ENCODE data around the gene TROAP.

Gene TROAP

DNA sequence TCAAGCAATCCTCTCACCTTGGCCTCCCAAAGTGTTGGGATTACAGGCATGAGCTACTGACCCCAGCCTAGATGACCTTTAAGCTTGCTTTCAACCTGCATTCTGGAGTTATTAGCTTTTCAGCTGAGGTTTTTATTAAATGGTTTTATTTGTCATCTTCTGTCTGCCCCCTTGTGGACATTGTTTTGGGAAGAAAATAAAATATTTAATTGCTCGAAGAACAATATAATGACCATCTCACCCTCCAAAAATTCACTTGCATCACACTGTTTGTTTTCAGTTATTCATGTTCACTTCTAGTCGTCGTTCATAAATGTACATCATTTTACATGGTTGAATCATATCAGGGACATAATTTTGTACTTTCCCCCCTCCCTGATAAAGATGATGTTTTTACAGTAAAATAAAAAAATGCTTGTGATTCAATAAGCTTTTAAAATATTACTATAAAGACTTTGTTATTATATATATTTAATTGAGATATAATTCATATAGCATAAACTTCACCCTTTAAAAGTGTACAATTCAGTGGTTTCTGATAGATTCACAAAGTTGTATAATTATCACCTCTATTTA is 34.1 kb downstream of the TROAP start:
- no peak overlapping the region for H3K4me3 ChIP-seq (ENCODE audit: low read depth, low read length)
- TF ChIP-seq, protein P1, sequence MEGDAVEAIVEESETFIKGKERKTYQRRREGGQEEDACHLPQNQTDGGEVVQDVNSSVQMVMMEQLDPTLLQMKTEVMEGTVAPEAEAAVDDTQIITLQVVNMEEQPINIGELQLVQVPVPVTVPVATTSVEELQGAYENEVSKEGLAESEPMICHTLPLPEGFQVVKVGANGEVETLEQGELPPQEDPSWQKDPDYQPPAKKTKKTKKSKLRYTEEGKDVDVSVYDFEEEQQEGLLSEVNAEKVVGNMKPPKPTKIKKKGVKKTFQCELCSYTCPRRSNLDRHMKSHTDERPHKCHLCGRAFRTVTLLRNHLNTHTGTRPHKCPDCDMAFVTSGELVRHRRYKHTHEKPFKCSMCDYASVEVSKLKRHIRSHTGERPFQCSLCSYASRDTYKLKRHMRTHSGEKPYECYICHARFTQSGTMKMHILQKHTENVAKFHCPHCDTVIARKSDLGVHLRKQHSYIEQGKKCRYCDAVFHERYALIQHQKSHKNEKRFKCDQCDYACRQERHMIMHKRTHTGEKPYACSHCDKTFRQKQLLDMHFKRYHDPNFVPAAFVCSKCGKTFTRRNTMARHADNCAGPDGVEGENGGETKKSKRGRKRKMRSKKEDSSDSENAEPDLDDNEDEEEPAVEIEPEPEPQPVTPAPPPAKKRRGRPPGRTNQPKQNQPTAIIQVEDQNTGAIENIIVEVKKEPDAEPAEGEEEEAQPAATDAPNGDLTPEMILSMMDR (IDR thresholded peaks at IDR 0.05; ENCODE audit: low read depth, low read length) = peak; percentile 16; the same call in 1 of the 2 replicates

DNA sequence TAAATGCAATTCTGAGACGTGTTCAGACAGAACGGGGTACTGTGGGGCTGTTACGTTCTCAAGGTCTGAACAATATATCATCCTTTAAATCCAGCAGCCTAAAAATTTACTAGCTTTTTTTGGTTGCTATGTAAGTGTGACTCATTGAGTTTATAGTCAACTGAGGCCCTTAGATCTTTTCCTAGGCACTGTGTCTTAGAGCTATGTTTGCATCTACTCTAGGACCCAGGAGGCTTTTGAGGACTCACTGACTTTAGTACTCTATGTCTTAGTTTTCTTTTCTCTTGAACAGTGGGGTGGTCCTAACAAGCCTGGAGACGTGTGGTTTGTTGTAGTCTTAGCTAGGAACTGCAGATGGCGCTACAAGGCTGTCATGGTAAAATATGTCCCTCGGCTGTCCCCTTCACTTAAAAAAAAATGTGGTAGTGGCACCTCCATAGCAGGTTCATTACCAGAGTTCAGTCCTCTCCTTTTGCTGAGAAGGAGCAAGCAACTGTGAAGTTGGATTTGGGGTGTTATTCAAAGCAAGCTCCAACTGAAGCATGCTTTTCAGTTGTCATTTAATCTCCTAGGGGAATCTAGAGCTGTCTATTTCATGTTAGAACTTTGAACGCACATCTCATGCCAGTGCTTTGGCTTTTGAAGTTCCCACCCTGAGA is 35.6 kb downstream of the TROAP start:
- TF ChIP-seq, protein P1 (IDR thresholded peaks at IDR 0.05; ENCODE audit: low read depth, low read length) = peak; percentile 74
- no peak overlapping the region for H3K4me3 ChIP-seq (ENCODE audit: low read depth, low read length)

DNA sequence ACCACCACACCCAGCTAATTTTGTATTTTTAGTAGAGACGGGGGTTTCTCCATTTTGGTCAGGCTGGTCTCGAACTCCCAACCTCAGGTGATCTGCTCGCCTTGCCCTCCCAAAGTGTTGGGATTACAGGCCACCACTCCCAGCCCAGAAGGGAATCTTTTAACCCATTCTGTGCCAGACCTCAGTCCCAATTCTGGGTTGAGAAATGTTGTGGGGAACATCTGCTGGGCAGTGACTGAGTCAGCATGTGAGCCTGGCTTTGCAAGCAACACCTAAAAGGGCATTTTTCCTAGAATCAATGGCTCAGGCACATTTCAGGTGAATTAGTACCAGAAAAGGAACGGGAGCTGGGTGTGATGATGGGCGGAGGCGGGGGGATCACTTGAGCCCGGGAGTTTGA is 36.6 kb downstream of the TROAP start:
- TF ChIP-seq, protein P1 (IDR thresholded peaks at IDR 0.05; ENCODE audit: low read depth, low read length) = no peak
- H3K4me3 ChIP-seq (ENCODE audit: low read depth, low read length) = no peak overlapping the region

DNA sequence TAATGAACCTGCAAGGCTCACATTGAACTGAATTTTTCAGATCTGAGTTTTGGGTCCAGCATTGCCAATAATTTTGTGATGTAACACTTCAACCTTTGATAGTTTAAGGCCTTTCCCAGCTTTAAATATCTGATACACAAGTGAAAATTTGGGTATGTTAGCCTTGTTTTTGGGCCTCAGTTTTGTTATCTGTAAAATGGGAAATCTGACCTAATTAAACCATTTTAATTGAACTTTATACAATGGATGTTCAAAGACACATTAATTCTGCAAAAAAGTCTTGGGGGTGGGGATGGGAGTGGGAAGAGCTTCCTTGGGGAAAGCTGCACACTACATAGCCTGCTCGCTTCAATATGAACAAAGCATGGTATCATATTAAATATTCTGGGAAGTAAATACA is 39.0 kb downstream of the TROAP start:
- H3K4me3 ChIP-seq (ENCODE audit: low read depth, low read length) = no peak overlapping the region
- TF ChIP-seq, protein P1 (IDR thresholded peaks at IDR 0.05; ENCODE audit: low read depth, low read length) = no peak

DNA sequence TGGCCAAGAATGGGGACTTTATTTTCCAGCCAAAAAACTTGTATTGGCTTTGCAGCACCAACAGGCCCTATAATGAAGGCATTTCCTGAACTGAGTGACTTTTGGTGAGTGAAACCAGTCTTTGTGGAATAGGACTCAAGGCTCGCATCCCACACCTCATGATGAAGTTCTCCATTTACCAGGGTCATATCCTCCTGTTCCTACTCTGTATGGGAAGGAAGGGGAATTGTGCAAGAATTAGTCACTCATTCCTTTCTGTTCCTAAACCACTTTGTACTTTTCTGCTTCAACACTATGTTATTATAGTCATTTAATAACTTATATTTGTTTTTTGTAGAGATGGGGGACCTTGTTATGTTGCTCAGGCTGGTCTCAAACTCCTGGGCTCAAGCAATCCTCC is 41.9 kb downstream of the TROAP start:
- H3K4me3 ChIP-seq (ENCODE audit: low read depth, low read length) = no peak overlapping the region
- TF ChIP-seq, protein P1 (IDR thresholded peaks at IDR 0.05; ENCODE audit: low read depth, low read length) = no peak

DNA sequence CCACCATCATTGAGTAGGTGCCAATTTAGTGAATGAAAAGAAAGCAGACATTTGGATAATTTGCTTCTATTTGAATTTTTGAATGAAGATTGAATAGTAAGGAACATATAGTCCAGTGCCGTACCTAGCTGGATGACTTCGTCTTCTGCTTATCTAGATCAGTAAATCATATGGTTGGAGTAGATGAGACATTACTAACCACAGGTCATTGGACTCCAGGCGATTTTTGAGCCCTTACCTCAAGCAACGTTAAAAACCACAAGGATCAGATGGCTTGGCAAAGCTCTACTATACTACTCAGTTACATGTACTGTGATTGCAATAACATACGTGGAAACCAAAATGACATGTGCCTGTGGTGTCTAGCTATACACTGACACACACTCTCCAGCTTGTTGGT is 42.5 kb downstream of the TROAP start:
- TF ChIP-seq, protein P1 (IDR thresholded peaks at IDR 0.05; ENCODE audit: low read depth, low read length) = no peak
- peak overlapping the region; percentile 84 for H3K4me3 ChIP-seq (ENCODE audit: low read depth, low read length)

DNA sequence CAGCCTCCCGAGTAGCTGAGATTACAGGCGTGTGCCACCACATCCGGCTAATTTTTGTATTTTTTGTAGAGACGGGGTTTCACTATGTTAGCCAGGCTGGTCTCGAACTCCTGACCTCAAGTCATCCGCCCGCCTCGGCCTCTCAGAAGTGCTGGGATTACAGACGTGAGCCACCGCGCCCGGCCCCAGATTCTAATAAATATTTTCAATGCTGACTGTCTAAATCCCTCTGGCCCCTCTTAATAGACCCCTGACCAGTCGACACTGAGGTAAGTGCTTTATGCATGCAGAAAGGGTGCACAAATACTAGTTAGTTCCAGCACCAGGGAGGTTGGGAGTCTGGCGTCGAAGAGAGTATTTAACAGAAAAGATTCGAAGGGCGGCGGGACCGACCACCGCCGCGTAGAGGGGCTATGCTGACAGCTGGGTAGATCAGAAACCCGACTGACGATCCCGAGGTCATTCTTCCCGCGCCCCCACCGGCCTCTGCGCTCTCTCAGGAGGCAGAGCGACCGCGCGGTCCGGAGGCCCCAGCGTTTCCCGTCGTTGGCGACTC is 43.1 kb downstream of the TROAP start:
- TF ChIP-seq, protein P1 (IDR thresholded peaks at IDR 0.05; ENCODE audit: low read depth, low read length) = no peak
- H3K4me3 ChIP-seq (ENCODE audit: low read depth, low read length) = peak overlapping the region; percentile 84
